Measurements from ENCODE around the gene SLC29A3.

Gene SLC29A3

GRCh38 chr10:71330789-71331404, 11.8 kb downstream of the SLC29A3 start:
- DNase-seq (ENCODE audit: low read depth), result no peak
- H3K4me3 ChIP-seq (ENCODE audit: control insufficient read depth, low read depth, low read length), result no peak overlapping the region
- TF ChIP-seq CTCF (conservative IDR thresholded peaks at IDR 0.05; ENCODE audit: control insufficient read depth, insufficient read depth, low read depth, low read length), result no peak

- no peak for TF ChIP-seq CTCF (conservative IDR thresholded peaks at IDR 0.05; ENCODE audit: control insufficient read depth, insufficient read depth, low read depth, low read length)
Observed at GRCh38 chr10:71331736-71332135, 12.7 kb downstream of the SLC29A3 start.

GRCh38 chr10:71332466-71332865, 13.4 kb downstream of the SLC29A3 start:
- no peak for DNase-seq (ENCODE audit: low read depth)
- H3K4me3 ChIP-seq (ENCODE audit: control insufficient read depth, low read depth, low read length), result no peak overlapping the region
- TF ChIP-seq CTCF (conservative IDR thresholded peaks at IDR 0.05; ENCODE audit: control insufficient read depth, insufficient read depth, low read depth, low read length), result no peak

More at GRCh38 chr10:71331736-71332135, 12.7 kb downstream of the SLC29A3 start:
- DNase-seq (ENCODE audit: low read depth), result no peak
- no peak overlapping the region for H3K4me3 ChIP-seq (ENCODE audit: control insufficient read depth, low read depth, low read length)

DNA sequence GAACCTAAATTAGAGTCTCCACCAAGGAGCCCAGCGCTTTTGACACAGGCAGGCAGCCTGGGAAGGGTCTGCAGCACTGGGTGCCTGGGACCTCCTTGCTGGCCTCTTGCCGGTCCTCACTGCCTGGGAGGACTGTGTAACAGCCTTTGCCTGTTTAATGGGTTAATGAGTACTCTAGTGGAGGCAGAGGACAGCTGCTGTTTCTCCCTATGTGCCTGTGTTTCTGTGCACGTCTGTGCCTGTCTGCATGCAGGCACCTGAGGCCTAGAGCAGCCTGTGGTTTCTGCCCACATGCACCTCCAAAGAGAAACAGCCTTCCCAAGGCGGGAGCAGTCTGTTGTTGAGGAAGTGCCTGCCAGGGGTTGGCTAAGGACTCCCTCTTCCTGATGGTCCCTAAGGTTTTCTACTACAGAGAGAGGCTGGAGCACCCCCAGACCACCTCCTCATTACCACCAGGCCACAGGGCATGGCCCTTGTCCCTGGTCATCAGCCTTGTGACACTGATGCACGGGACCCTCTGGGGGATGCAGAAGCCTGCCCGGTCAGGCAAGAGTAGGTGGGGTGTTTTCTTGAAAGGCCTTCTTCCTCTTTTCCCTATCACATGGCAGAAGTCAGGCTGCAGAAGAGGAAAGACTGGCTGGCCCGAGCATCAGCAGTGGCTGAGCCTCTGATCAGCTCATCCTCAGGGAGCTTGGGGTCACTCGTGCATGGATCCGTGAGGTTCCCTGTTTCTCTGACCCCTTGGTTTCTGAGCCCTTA, 14.2 kb downstream of the SLC29A3 start:
- H3K4me3 ChIP-seq (ENCODE audit: control insufficient read depth, low read depth, low read length), result no peak overlapping the region
- DNase-seq (ENCODE audit: low read depth), result no peak
- TF ChIP-seq CTCF (conservative IDR thresholded peaks at IDR 0.05; ENCODE audit: control insufficient read depth, insufficient read depth, low read depth, low read length), result no peak

- no peak for DNase-seq (ENCODE audit: low read depth)
- no peak for TF ChIP-seq CTCF (conservative IDR thresholded peaks at IDR 0.05; ENCODE audit: control insufficient read depth, insufficient read depth, low read depth, low read length)
- no peak overlapping the region for H3K4me3 ChIP-seq (ENCODE audit: control insufficient read depth, low read depth, low read length)
Observed at GRCh38 chr10:71334221-71334791, 15.2 kb downstream of the SLC29A3 start.

GRCh38 chr10:71335173-71335708, 16.2 kb downstream of the SLC29A3 start:
- no peak overlapping the region for H3K4me3 ChIP-seq (ENCODE audit: control insufficient read depth, low read depth, low read length)
- TF ChIP-seq CTCF (conservative IDR thresholded peaks at IDR 0.05; ENCODE audit: control insufficient read depth, insufficient read depth, low read depth, low read length), result no peak
- no peak for DNase-seq (ENCODE audit: low read depth)

All from fibroblast of mammary gland (primary cell).